Activated naive CD8-positive, alpha-beta T cell (primary cell): Measurements from ENCODE around the gene SPPL3.

Experiments
- H3K27ac Mint-ChIP-seq: one replicate; pipeline ENCODE4 v1.8.0; 2021; ENCODE audit warnings: mixed read lengths
- H3K27me3 Mint-ChIP-seq: one replicate; pipeline ENCODE4 v1.8.0; 2021; ENCODE audit warnings: mixed read lengths
- H3K36me3 Mint-ChIP-seq: one replicate; pipeline ENCODE4 v1.8.0; 2021; ENCODE audit warnings: mixed read lengths
- H3K4me1 Mint-ChIP-seq: one replicate; pipeline ENCODE4 v1.8.0; 2021; ENCODE audit warnings: low read depth, mixed read lengths
- H3K4me3 Mint-ChIP-seq: one replicate; pipeline ENCODE4 v1.8.0; 2021; ENCODE audit warnings: mild to moderate bottlenecking, mixed read lengths
- H3K9me3 Mint-ChIP-seq: one replicate; pipeline ENCODE4 v1.8.0; 2021; ENCODE audit warnings: low read depth, mixed read lengths

Gene SPPL3

DNA sequence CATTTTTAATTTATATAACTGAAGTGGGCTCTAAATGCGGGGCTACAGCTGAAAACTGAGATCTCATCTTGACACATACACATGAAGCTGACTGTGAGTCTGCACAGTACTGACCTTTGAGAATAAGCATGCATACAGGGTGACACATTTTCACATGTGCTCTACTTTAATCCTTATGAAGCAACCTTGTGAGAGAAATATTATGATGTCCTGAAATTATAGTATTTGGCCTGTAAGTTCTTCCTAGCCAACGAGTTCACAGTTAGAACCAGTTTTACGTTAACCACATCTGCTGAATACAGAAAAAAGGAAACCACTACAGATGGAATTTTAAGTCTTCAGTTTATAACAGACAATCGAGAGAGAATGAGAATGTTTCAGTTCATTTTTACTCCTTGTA is 70.3 kb downstream of the SPPL3 start:
- Mint-ChIP-seq H3K27me3 (no peaks in the 10 kb centered on the region), H3K9me3 (no peaks in the 10 kb centered on the region), H3K4me3 (no peak overlapping the region), H3K4me1 (peaks cover 74% of the 10 kb centered on the region), H3K27ac (peak overlapping the region; percentile 77), H3K36me3 (peaks cover 2% of the 10 kb centered on the region)

DNA sequence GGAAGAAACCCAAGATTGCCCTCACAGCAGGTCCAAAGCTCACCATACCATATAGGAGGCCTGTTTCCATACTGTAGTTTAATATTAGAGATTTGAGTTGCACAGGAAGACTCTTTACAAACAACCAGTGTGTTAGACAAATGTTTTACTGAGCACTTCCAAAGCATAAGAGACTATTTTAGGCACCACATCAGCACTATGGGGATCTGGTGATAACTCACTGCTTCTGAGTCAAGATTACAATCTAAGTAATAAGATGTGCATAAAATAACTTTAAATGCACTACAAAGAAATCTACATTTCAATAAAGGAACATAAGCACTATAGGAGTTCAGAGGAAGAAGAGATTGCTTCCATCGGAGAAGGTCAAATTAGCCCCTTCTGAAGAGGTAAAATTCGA is 71.4 kb downstream of the SPPL3 start:
- no peaks in the 10 kb centered on the region for H3K27me3 Mint-ChIP-seq
- H3K4me1 Mint-ChIP-seq: peaks cover 72% of the 10 kb centered on the region
- peaks cover 2% of the 10 kb centered on the region for H3K36me3 Mint-ChIP-seq
- no peak overlapping the region for H3K27ac Mint-ChIP-seq
- H3K9me3 Mint-ChIP-seq: no peaks in the 10 kb centered on the region
- no peak overlapping the region for H3K4me3 Mint-ChIP-seq

DNA sequence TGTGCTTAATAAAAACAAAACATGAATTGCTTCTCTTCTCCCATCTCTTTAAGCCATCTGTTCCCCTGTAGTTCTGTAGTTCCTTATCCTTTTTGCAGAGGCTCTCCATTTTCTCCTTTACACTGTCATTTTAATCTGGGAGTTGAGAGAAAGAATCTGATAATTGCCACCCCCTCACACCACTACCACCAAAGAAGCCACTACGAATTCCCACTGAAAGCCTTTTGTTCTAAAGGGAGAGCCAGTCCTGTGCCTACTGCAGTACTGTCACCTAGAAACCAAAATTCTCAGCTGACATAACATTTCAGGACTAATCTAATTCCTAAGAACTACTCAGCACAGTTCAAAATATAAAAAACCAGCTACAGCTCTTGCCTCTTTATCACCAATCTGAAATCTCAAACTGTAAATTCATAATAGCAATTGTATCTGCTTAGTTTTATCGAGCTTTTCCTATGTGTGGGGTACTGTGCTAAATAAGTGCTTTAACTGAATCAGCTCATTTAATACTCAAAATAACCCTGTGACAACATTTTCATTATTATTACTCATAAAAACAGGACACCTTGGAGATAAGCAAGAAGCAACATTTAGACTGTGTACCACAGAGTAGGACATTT is 72.4 kb downstream of the SPPL3 start:
- Mint-ChIP-seq H3K27me3 (no peaks in the 10 kb centered on the region), H3K27ac (no peak overlapping the region)

DNA sequence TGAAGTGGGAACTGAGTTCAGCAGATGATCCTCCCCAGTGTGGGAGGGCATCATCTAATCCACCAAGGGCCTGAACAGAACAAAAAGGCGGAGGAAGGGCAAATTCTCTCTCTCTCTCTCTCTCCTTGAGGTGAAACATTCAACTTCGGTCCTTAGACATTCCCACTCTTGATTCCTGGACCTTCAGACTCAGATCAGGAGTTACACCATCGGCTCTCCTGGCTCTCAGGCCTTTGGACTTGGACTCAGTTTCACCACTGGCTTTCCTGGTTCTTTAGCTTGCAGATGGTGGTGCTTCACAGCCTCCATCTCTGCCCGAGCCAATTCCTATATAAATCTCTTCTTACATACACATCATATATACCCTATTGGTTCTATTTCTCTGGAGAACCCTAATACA is 73.2 kb downstream of the SPPL3 start:
- peaks cover 2% of the 10 kb centered on the region for H3K36me3 Mint-ChIP-seq
- H3K27me3 Mint-ChIP-seq: no peaks in the 10 kb centered on the region
- peaks cover 65% of the 10 kb centered on the region for H3K4me1 Mint-ChIP-seq
- H3K9me3 Mint-ChIP-seq: no peaks in the 10 kb centered on the region
- H3K4me3 Mint-ChIP-seq: no peak overlapping the region
- H3K27ac Mint-ChIP-seq: no peak overlapping the region

More for the DNA sequence above, 72.4 kb downstream of the SPPL3 start:
- H3K36me3 Mint-ChIP-seq: peaks cover 2% of the 10 kb centered on the region
- H3K4me3 Mint-ChIP-seq: no peak overlapping the region
- peaks cover 69% of the 10 kb centered on the region for H3K4me1 Mint-ChIP-seq
- H3K9me3 Mint-ChIP-seq: no peaks in the 10 kb centered on the region

DNA sequence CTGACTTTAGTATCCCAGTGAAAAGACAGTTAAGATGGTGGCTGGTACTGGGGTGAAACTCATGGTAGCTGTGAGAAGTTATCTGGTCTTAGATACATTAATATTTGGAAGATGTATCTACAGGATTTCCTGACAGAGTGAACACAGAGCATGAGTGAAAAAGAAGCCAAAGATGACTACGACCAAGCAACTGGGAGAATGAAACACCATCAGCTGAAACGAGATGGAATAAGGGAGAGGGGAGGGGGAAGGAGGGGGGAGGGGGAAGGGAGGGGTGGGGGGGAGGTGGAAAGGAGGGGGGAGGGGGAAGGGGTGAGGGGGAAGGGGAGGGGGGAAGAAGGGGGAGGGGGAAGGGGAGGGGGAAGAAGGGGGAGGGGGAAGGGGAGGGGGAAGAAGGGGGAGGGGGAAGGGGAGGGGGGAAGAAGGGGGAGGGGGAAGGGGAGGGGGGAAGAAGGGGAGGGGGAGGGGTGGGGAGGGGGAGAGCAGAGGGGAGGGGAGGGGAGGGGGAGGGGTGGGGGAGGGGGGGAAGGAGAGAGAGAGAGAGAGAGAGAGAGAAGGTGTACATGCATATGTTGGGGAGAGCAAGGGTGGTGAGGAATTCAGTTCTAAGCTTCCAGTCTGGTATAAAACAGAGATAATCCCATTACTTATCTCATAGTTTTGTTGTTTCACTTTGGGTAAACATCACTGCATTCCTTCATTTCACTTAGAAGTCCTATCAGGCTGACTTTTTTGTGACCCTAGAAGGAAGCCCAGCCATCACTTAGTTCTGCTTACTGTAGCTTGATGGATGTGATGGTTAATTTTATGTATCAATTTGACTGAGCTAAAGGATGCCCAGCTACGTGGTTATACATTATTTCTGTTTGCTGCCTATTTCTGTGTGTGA is 73.9 kb downstream of the SPPL3 start:
- Mint-ChIP-seq H3K27me3 (no peaks in the 10 kb centered on the region), H3K9me3 (no peaks in the 10 kb centered on the region), H3K36me3 (peaks cover 2% of the 10 kb centered on the region), H3K27ac (no peak overlapping the region), H3K4me1 (peaks cover 63% of the 10 kb centered on the region), H3K4me3 (no peak overlapping the region)

DNA sequence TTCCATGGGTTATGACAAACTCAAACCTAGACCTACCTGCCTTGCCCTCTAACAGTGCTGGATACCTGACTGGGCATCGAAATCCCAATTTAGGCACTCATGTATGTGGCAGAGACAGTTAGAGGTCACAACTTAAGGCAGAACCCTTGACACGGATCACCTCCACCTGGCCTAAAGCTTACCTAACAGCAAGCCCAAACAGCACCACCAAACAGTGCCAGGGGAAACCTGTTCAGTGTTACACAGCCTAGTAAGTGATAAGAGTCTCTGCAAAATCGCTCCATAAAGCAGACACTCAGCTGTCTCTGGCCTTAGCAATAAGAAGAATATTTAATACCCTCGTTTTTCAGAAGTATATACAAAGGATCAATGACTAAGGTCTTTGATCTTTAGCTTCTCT is 77.8 kb downstream of the SPPL3 start:
- H3K4me1 Mint-ChIP-seq: peaks cover 60% of the 10 kb centered on the region
- H3K27ac Mint-ChIP-seq: no peak overlapping the region

DNA sequence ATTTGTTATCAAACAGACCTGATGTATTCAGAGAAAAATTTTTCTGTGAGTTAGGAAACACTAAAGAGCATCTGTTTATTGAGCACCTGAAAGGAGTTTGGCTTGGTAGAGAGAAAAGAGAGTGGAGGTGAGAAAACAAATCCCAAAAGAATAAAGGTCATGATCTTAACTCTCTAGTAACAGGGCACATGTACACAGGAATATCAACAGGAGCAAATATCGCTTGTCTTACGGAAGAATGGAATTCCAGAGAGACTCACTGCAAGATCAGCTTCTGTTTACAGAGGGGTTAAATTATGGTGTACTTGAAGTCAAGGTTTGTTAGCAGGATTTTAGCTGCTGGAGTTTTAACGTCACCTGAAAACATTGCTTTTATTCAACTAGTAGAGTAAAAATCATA is 78.8 kb downstream of the SPPL3 start:
- no peaks in the 10 kb centered on the region for H3K9me3 Mint-ChIP-seq
- no peaks in the 10 kb centered on the region for H3K27me3 Mint-ChIP-seq
- H3K4me3 Mint-ChIP-seq: no peak overlapping the region
- H3K36me3 Mint-ChIP-seq: no peaks in the 10 kb centered on the region
- H3K4me1 Mint-ChIP-seq: peaks cover 56% of the 10 kb centered on the region
- no peak overlapping the region for H3K27ac Mint-ChIP-seq

More for the DNA sequence above, 77.8 kb downstream of the SPPL3 start:
- H3K4me3 Mint-ChIP-seq: no peak overlapping the region
- H3K9me3 Mint-ChIP-seq: no peaks in the 10 kb centered on the region
- H3K36me3 Mint-ChIP-seq: peaks cover 2% of the 10 kb centered on the region
- H3K27me3 Mint-ChIP-seq: no peaks in the 10 kb centered on the region

DNA sequence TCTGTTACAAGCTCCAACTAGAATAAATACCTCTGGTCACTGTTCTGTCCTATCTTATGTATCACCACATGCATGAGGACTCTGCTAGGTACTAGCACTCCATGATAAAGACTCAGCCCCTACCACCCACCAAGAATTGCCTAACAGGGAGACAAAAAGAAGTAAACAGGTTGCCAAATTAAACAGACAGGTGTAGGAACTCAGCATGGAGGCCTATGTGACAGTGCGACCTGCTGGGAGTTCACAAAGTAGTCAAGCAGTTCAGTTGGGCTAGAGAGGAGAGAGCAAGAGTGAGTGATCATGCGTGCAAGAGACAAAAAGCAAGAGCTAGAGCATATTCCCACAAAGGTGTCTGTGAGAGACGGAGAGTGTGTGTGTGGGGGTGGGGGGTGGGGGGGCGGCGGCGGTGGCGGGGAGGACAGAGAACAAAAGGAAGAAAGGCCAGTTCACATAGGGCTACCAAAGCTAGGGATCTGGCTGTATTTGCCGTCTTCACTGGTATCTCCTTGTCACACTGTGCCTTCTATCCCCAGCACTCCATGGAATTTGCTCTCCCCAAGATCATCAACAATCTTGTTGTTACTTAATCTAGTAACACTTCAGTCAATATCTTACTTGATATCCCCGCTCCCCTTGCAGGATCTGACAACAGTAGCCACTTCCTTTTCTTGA is 81.2 kb downstream of the SPPL3 start:
- Mint-ChIP-seq H3K27ac (peak overlapping the region; percentile 67), H3K36me3 (peaks cover 2% of the 10 kb centered on the region), H3K4me3 (no peak overlapping the region), H3K4me1 (peaks cover 54% of the 10 kb centered on the region), H3K27me3 (no peaks in the 10 kb centered on the region), H3K9me3 (no peaks in the 10 kb centered on the region)

DNA sequence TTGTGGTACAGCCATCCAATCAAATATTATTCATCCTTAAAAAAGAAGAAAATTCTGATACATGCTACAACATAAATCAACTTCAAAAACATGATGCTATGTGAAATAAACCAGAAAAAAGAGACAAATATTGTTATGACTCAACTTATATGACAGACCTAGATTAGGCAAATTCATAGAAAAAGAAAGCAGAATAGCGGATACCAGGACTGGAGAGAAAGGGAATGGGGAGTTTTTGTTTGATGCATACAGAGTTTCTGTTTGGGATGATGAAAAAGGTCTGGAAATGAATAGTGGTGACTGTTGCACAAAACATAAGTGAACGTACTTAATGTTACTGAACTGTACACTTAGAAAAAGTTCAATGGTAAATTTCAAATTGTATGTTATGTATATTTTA is 82.3 kb downstream of the SPPL3 start:
- Mint-ChIP-seq H3K4me1 (peaks cover 55% of the 10 kb centered on the region), H3K36me3 (peaks cover 2% of the 10 kb centered on the region), H3K9me3 (no peaks in the 10 kb centered on the region), H3K27me3 (no peaks in the 10 kb centered on the region), H3K27ac (peak overlapping the region; percentile 84), H3K4me3 (peak overlapping the region; percentile 35)

DNA sequence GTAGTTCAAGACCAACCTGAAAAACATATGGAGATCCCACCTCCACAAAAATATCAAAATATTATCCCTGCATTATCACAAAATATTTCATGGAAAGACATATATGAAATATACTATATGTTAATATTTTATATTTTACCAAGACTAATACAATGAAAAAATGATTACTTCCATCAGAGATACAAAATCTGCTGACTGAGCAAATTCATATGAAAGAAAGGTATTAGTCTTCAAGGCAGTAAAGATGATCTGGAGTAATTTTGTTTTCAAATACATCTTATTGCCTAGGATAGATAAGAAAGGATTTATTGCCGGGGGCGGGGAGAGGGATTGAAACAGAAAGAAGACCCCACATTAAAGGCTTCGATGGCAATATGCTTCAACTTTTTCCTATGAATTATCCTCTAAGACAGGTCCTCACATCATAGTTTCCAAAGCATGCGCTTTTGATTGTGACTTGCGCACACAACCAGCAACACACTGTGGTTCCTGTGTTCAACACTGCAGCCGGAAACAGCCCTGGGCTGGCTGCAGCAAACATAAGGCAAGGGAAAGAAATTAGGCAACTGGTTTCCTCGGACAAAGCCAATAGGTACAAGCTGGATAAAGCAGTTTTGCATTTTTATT is 83.2 kb downstream of the SPPL3 start:
- Mint-ChIP-seq H3K4me3 (peak overlapping the region; percentile 56), H3K4me1 (peaks cover 52% of the 10 kb centered on the region), H3K27ac (peak overlapping the region; percentile 84), H3K9me3 (no peaks in the 10 kb centered on the region), H3K36me3 (peaks cover 2% of the 10 kb centered on the region), H3K27me3 (no peaks in the 10 kb centered on the region)

DNA sequence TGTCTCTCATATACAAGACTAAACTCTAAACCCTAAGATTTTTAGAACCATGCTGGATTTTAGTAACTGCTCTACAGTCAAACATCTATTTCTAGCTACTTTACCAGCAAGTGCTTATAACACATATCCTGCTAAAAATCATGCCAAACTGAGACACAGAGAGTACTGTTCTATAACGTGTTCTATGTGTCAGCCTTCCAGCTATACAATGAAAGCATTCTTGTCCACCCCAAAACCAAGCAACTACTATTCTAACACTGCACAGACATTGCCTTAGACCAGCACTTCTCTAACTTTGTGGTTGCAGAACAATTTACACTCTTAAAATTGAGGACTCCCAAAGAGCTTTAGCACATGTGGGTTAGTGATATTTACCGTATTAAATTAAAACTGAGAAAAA is 85.7 kb downstream of the SPPL3 start:
- no peaks in the 10 kb centered on the region for H3K27me3 Mint-ChIP-seq
- no peak overlapping the region for H3K27ac Mint-ChIP-seq
- no peaks in the 10 kb centered on the region for H3K9me3 Mint-ChIP-seq
- peaks cover 2% of the 10 kb centered on the region for H3K36me3 Mint-ChIP-seq
- no peak overlapping the region for H3K4me3 Mint-ChIP-seq
- H3K4me1 Mint-ChIP-seq: peaks cover 56% of the 10 kb centered on the region

DNA sequence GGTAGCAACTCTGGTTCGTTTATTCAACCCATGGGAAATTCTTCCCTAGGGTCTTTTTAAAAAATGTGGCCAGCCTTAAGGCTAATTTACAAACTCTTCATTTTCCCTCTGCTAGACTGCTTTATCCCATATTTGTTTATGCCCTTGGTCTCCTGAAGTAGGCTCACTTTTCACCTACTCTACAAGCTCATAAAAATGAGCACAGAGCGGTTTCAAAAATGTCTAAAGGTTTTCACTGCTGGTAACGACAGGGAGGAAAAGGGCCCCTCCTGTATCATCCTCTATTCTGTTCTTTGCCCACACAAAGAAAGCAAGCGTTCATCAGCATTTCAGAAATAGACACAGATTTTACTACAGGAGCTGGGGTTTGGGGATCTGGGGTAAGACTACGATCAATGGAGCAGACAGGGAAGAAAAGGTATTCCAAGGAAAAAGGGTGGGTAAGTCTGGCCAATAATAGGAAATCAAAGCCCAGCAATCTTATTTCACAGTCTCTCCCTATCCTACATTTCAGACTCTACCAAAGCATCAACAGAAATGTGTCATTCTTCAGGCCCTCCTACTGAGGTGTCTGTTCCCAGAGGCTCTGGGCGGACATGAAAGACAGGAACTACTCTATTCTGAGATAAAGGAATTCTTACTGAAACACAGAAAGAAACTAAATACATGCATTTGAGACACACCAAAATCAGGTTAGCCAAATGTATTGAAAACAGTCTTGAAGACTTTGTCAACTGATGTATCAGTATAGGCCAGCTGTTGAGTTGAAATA is 86.4 kb downstream of the SPPL3 start:
- H3K4me1 Mint-ChIP-seq: peaks cover 53% of the 10 kb centered on the region
- H3K27me3 Mint-ChIP-seq: no peaks in the 10 kb centered on the region
- H3K4me3 Mint-ChIP-seq: no peak overlapping the region
- H3K27ac Mint-ChIP-seq: no peak overlapping the region
- no peaks in the 10 kb centered on the region for H3K9me3 Mint-ChIP-seq
- H3K36me3 Mint-ChIP-seq: peaks cover 2% of the 10 kb centered on the region

DNA sequence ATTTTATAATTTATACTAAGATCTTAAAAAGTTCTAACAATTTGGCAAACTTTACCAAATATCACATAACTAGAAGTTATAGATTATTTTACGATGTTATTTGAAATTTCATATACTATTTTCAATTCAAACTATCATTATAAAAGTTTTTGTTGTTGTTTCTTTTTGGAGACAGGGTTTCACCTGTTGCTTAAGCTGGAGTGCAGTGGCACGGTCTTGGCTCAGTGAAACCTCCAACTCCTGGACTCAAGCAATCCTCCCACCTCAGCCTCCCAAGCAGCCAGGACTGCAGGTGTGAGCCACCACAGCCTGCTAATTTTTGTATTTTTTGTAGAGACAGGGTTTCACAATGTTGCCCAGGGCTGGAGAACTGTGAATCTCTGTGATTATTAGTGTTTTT is 87.8 kb downstream of the SPPL3 start:
- Mint-ChIP-seq H3K4me1 (peaks cover 47% of the 10 kb centered on the region), H3K27me3 (no peaks in the 10 kb centered on the region), H3K36me3 (peaks cover 2% of the 10 kb centered on the region), H3K4me3 (no peak overlapping the region), H3K27ac (no peak overlapping the region), H3K9me3 (no peaks in the 10 kb centered on the region)

DNA sequence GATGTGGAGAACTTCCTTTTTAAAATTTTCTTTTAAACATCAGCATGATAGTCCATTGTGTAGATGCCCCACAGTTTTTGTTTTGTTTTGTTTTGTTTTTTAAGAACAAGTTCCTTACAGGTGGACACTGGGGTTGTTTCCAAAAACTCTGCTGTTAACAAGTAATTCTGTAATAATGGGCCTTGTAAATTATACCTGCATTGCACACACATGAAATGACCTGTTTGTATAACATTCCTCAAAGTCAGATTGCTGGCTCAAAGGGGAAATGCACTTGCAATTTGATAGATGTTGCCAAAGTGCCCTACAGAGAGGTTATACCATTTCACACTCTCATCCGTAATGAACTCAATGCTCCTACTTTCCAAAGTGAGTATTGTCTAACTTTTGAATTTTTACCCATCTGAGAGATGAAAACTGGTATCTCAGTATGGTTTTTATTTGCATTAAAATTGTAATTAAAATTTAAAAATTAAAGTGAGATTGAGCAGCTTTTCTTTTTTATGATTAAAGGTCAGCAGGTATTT is 89.2 kb downstream of the SPPL3 start:
- peak overlapping the region; percentile 43 for H3K27ac Mint-ChIP-seq
- no peak overlapping the region for H3K4me3 Mint-ChIP-seq
- peaks cover 44% of the 10 kb centered on the region for H3K4me1 Mint-ChIP-seq
- H3K27me3 Mint-ChIP-seq: no peaks in the 10 kb centered on the region
- no peaks in the 10 kb centered on the region for H3K9me3 Mint-ChIP-seq
- H3K36me3 Mint-ChIP-seq: peaks cover 7% of the 10 kb centered on the region
